EH (cell line): ENCODE data around the gene PKD1L1.
A peak's percentile ranks its signal among the peaks of the same experiment; 100 is the strongest.

Experiments
- DNase-seq: peaks from one replicate; pipeline ENCODE4 v3.0.0-alpha.2; 2015; ENCODE audit warnings: low read depth

PKD1L1 gene

GRCh38 chr7:47792521-47793121, 155.6 kb downstream of the PKD1L1 start:
- peak; percentile 68 for DNase-seq

DNA sequence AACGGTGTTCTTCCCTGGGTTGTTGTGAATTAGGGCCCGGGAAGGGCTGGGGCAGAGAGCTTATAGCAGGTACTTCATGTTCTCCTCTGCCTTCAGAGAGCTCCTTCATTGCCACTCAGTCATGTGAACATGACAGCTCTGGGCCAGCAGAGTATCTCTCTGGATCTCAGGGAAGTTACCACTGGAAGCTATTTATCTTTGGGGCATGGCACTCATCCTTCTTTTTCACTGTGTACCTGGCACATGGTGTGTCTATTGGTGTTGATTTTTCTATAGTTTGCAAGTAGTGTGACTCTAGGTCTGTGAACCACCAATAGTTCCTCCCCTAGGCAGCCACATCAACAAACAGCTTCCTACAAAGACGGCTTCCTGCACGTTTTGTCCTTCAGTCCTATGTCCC, 156.6 kb downstream of the PKD1L1 start:
- DNase-seq: no peak

DNA sequence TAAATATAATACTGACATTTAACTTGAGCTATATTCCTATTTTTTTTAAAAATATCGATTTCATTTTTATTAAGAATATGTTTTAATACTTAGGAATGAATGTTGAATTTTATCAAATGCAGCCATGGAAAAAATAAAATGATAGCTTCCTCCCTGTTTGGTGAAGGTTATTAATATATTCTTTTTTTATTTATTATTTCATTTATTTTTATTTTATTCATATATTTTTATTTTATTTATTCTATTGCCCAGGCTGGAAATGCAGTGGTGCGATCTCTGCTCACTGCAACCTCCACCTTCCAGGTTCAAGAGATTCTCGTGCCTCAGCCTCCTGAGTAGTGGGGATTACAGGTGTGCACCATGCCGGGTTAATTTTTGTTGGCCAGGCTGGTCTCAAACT, 160.2 kb downstream of the PKD1L1 start:
- DNase-seq: no peak

GRCh38 chr7:47787249-47788069, 160.8 kb downstream of the PKD1L1 start:
- DNase-seq: peak; percentile 68

DNA sequence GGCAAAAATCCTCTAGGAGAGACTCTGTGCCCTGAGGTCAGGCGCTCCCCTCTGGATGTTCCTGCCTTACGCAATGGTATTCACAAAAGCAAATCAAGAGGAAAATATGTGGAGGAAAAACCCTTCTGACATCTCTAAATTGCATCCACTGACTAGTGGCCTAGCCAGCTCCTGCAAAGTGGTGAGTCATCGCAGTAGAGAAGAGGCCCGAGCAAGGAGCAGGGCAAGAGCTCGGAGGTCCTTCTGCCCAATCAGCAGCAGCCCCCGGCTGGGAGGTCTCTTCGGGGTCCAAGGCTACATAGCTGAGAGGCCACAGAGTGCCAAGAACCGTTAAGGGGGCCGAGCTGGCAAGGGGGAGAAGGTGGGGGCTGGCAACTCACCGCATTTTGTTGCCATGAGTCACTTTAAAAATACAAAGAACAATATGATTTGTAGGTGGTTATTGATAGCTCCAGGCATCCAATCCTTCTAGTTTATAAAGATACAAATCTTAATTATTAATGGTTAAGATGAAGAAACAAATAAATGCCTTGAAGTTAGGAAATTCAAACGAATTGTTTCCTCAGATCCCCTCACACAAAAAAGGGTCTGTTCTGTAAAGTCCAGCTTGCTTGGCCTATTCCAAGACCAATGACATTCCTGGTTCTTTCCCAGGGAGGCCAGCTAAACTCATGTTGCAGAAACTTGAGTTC, 161.6 kb downstream of the PKD1L1 start:
- DNase-seq: peak; percentile 100

DNA sequence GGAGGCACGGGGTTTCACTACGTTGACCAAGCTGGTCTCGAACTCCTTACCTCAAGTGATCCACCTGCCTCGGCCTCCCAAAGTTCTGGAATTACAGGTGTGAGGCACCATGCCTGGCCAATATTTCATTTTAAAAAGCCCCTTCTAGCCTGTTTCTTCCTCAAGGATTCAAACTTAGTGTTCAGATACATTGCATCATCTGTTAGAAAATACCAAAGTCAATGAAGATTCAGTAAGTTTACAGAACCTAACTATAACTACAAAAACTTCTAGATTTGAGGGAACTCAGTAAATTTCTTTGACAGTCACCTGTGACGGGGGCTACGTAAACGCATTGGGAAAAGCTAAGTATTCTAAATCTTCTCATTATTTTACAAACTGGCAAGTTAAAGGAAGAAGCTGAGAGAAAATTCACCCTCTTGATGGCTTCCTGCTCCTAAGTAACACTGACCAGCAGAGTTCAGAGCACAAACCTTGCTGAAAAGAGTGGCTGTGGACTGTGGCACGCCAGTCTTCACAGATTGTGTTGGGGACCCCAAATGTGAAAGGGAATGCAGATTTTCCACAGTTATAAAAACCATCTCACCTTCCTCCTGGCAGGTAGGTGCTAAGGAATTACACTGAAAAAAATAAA, 162.2 kb downstream of the PKD1L1 start:
- DNase-seq: no peak

DNA sequence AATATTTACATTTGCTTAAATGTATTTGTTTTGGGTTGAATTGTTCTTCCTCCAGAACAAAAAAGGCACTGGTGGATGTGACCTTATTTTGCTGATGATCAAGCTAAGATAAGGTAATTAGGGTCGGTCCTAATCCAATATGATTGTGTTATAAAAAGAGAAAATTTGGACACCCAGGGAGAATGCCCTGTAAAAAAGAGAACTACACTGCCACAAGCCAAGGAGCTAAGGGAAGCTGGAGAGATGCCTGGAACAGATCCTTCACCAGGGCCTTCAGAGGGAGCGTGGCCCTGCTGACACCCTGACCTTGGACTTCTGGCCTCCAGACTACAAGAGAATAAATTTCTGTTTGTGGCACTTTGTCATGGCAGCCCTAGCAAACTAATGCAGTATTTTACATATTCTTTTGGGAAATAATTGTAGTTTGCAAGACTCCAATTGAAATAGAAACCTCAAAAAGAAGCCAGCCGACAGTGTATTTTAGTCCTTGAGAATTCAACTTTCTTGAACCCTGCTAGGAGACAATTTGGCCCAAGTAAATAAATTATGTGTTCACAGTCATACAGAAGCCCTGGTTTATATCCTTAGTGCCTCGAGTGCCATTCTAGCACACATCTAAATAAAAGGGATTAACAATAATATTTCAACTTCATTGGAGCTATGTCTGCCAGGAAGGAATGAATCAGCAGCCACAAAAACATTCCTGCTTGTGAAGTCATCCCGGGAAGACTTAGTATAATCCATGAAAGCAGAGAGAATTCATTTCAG, 164.6 kb downstream of the PKD1L1 start:
- DNase-seq: peak; percentile 98

DNA sequence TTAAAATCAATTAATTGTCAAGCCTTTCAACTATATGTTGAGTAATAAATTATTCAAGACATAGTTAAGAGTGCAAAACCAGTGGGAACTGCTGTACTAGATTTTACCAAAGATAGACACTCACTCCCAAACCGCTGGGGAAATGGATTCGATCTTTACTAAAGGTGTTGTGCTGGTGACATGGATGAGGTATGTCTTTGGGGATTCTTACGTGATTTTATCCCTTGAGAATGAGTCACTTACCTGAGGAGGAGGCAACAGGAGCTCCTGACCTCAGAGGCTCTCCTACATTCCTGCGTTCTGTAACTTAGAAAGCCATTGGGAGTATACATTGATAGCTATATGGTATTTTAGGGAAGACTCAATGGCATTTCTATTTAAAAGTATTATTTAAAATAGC, 165.5 kb downstream of the PKD1L1 start:
- DNase-seq: no peak

DNA sequence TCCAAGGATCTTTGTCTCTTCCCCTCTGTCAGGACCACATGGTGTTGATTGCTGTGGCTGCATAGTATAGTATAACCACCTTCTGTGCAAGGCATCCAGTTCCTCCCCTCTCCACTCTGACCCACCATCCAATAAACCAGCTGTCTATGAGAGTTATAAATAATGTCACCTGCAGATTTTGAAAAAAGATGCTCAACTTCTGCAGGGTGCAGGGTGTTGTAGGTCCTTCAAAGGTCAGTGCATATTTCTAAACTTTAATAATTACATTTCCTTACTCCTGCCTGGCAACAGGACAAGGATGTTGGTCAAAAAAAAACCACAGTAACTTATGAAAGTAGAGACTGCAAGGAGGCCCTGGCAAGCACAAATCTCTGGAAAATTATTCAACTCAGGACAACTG, 166.2 kb downstream of the PKD1L1 start:
- DNase-seq: peak; percentile 69

DNA sequence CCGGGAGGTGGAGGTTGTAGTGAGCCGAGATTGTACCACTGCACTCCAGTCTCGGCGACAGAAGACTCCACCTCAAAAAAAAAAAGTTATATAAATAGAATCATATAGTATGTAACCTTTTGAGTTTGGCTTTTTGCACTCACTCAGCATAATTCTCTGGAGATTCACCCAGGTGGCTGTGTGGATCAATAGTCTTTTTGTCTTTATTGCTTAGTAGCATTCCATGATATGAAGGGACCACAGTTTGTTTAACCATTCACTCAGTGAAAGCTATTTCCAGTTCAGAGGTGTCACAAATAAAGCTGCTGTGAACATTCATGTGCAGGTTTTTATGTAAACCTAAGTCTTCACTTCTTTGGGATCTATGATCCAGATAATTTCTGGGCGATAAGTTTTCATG, 167.7 kb downstream of the PKD1L1 start:
- no peak for DNase-seq

DNA sequence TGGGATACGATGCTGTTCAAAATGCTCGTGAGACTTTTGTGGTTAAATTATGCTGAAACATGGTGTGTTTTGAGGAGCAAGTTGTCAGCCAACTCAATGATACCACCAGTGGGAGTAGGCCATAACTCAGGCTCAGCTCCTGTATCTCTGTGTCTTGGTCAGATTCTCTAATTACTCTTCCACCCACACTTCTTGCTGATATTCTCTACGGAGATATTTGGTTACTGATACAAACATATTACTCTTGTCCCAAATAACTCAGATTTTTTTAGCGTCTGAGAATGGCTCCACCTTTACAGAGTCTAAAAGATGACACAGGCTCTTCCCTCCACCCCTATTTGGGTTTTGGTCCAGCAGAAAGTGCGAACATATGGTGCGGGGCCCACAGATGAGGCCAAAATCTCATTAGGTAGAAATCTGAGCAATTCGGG, 168.9 kb downstream of the PKD1L1 start:
- no peak for DNase-seq

GRCh38 chr7:47778153-47778661, 170.1 kb downstream of the PKD1L1 start:
- DNase-seq: no peak

GRCh38 chr7:47777531-47778152, 170.6 kb downstream of the PKD1L1 start:
- DNase-seq: no peak

GRCh38 chr7:47776335-47776734, 171.9 kb downstream of the PKD1L1 start:
- DNase-seq: no peak

DNA sequence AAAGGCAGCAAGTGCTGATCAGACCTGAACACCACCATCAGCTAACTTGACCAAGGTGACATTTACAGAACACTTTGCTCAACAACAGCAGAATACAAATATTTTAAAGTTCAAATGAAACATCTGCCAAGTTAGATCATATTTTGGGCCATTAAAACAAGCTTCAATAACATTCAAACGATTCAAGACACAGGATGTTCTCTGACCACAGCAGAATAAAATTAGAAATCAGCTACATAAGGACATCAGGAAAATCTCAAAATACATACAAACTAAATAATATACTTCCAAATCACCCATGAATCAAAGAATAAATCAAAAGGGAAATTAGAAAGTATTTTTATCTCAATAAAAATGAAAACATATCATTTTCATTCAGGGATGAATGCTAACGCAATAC, 173.0 kb downstream of the PKD1L1 start:
- DNase-seq: no peak

DNA sequence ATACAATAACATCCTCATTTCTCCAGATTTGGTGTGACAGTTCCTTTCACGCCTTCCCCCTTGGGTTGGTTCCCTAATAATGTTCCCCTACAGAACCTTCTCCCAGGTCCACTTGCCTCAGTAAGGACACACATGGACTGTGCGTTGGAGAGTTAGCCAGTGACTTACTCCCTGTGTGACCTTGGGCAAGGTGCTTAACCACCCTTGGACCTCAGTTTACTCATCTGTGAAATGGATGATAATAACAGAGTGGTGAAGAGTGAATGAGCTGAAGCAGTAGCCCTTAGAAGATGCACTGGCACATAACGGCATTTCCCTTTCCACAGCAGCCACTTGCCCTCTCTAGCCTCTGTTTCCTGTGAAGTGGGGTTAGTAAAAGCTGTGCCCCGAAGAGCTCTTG, 175.8 kb downstream of the PKD1L1 start:
- DNase-seq: no peak

DNA sequence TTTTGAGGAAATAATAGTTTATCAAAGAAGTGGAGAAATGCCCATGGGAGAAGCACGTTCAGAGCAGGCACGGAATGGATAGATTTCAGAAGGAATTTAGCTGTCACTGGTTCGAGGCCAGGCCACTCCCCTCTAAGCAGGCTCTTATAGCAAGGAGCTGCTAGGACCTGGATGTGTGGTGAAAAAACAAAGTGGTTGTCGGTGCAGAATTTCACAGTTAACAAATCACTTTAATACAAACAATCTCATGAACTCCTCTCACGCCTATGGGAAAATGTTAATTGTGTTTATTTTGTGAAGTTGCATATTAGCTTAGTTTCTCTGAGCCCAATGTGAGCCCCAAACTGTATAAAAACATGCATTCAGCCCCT, 176.3 kb downstream of the PKD1L1 start:
- DNase-seq: peak; percentile 44

GRCh38 chr7:47771336-47771989, 176.8 kb downstream of the PKD1L1 start:
- DNase-seq: peak; percentile 68

DNA sequence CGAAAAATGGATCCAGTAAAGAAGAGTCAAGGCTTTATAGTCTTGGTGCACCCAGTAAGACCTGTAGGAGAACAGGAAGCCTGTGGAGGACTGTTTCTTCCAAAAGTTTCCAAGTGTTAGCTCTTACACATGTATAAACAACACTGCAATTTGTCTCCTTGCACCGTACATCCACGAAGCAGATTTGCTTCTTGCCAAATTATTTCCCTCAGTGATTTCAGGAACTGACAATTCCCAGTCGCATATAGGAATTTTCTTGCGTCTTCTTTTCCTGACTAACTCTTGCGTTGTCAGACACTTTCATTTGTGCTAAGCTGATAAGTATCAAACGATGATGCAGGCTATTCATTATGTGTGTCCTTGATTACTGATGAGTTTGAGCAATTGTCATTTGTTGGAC, 182.1 kb downstream of the PKD1L1 start:
- DNase-seq: no peak

DNA sequence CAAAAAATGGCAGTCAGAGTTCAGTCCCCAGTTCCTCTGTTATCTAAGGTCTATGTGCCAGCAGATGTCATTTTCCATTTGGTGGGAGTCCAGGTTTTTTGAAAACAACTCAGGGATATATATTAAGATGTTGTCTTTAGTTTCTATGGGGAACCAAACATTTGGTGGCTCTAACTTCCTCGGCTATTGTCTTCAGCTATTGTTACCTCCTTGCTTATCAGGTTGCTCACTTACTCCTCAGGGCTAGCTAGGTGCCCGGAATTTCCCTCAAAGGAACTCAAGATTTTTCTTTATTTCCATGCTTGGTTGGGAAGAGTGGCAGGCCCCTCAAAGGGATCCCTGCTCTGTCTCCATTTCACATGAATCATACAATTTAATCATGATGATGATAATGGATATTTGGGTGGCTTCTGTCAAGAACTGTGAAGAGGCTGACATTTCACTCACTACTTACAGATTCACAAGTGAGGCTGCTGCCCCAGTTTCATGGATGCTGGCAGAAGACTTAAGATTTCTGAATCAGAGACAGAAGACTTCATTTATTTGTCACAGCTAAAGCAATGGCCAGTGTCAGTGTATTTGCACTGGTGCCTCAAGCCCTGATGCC, 182.8 kb downstream of the PKD1L1 start:
- no peak for DNase-seq
